ENCODE measurements around the gene PRODH. TPM values are rescaled to one million over a fixed set of nuclear protein-coding genes. Genes with fewer than 3 reads are reported as not detected.
"Not testable (repeated sequence)": the region's sequence is repeated elsewhere in the genome, so short reads cannot be mapped to it uniquely, and the experiment has no call there.

PRODH gene
- polyA plus RNA-seq, 4 donors = 10.4 to 27.0 (median 18.6) TPM

GRCh38 chr22:18956121-18956895, 20.2 kb upstream of the PRODH start:
- DNase-seq (ENCODE audit: low read depth in 4 of 4, low spot score in 2 of 4) = not testable (repeated sequence)

GRCh38 chr22:18955696-18956095, 19.6 kb upstream of the PRODH start:
- no peak for DNase-seq (ENCODE audit: low read depth in 4 of 4, low spot score in 2 of 4)

- no peak for DNase-seq (ENCODE audit: low read depth in 4 of 4, low spot score in 2 of 4)
Observed at GRCh38 chr22:18954990-18955571, 19.0 kb upstream of the PRODH start.

- not testable (repeated sequence) for DNase-seq (ENCODE audit: low read depth in 4 of 4, low spot score in 2 of 4)
Observed at GRCh38 chr22:18954303-18954989, 18.4 kb upstream of the PRODH start.

GRCh38 chr22:18953128-18953527, 17.0 kb upstream of the PRODH start:
- DNase-seq (ENCODE audit: low read depth in 4 of 4, low spot score in 2 of 4) = not testable (repeated sequence)

GRCh38 chr22:18952022-18952421, 15.9 kb upstream of the PRODH start:
- no peak for DNase-seq (ENCODE audit: low read depth in 4 of 4, low spot score in 2 of 4)

DNA sequence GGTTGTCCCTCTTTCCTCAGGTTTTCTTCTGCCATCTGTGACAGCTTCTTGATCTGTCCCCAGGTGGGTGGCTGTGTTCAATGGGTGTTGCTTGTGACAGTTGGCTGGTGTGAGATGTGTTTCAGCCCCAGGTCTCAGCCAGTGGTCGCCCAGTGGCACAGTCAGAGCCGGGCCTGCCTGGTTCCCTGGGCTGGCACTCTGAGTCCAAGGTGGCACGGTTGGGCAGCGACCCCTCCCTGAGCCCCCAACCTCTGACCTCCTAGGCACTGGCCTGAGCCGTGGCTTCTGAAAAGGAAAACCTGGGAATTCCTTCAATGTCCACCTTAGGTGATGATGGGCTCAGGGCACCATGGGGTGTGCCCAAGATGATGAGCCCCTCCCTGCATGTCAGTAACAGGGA, 14.0 kb upstream of the PRODH start:
- no peak for DNase-seq (ENCODE audit: low read depth in 4 of 4, low spot score in 2 of 4)

DNA sequence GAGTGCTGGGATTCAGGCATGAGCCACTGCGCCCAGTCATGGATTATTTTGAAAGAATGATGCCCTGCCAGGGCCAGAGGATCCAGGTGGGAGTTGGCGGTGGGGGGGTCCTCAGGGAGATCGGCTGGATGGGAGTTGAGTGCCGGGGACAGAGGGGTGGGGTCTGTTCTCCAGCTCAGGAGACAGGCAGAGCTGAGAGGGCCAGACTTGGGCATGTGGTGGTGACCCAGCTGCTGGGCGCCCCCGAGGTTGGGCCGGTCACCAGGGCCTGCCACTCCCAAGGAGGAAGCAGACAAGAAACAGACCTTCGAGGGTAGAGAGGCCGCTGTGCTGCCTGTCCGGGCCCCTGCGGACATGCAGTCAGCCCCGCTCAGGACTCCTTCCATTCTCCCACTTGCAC, 11.8 kb upstream of the PRODH start:
- no peak for DNase-seq (ENCODE audit: low read depth in 4 of 4, low spot score in 2 of 4)

- not testable (repeated sequence) for DNase-seq (ENCODE audit: low read depth in 4 of 4, low spot score in 2 of 4)
Observed at GRCh38 chr22:18947105-18947504, 11.0 kb upstream of the PRODH start.

DNA sequence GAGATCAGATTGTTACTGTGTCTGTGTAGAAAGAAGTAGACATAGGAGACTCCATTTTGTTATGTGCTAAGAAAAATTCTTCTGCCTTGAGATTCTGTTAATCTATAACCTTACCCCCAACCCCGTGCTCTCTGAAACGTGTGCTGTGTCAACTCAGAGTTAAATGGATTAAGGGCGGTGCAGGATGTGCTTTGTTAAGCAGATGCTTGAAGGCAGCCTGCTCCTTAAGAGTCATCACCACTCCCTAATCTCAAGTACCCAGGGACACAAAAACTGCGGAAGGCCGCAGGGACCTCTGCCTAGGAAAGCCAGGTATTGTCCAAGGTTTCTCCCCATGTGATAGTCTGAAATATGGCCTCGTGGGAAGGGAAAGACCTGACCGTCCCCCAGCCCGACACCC, 2.6 kb upstream of the PRODH start:
- not testable (repeated sequence) for DNase-seq (ENCODE audit: low read depth in 4 of 4, low spot score in 2 of 4)

GRCh38 chr22:18934688-18935087, 1.4 kb downstream of the PRODH start:
- DNase-seq (ENCODE audit: low read depth in 4 of 4, low spot score in 2 of 4) = not testable (repeated sequence)

- DNase-seq (ENCODE audit: low read depth in 4 of 4, low spot score in 2 of 4) = no peak
Observed at GRCh38 chr22:18933914-18934313, 2.2 kb downstream of the PRODH start.

- no peak for DNase-seq (ENCODE audit: low read depth in 4 of 4, low spot score in 2 of 4)
Observed at GRCh38 chr22:18931905-18932652, 4.0 kb downstream of the PRODH start.

- DNase-seq (ENCODE audit: low read depth in 4 of 4, low spot score in 2 of 4) = no peak
Observed at GRCh38 chr22:18929459-18929858, 6.6 kb downstream of the PRODH start.

GRCh38 chr22:18927573-18927972, 8.5 kb downstream of the PRODH start:
- no peak for DNase-seq (ENCODE audit: low read depth in 4 of 4, low spot score in 2 of 4)

GRCh38 chr22:18927020-18927419, 9.1 kb downstream of the PRODH start:
- no peak for DNase-seq (ENCODE audit: low read depth in 4 of 4, low spot score in 2 of 4)

DNA sequence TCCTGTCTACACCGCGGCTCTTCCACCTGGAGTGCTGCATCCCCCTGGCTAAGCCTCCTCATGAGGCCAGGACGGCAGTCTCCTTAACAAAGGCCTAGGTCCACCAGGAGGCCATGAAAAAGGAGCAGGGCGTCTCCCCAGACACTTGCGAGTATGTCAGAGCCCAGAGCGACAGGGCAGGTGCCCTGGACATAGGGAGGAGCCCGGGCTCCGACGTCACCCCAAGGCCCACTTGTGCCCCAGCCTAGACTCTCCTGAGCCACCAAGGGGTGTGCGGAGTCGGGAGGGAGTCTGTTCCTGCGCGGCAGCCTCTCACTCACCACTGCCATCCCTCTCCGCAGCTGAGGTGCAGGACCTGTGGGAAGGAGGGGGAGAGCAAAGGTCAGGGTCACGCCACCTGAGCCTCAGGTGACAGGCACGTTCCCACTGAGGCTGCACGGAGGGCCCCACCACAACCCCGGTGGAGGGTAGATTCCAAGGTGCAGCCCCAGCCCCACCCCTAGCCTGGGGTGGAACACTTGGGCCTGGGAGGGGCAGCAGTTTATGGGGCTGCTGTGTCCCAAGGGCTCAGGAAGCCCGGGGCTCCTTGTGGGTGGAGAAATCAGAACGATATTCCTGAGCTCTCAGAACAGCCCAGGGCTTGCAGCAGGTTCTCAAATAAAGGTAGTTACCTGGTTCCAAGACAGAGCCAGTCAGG, 10.6 kb downstream of the PRODH start:
- DNase-seq (ENCODE audit: low read depth in 4 of 4, low spot score in 2 of 4) = no peak

- DNase-seq (ENCODE audit: low read depth in 4 of 4, low spot score in 2 of 4) = not testable (repeated sequence)
Observed at GRCh38 chr22:18920257-18920902, 15.7 kb downstream of the PRODH start.

DNA sequence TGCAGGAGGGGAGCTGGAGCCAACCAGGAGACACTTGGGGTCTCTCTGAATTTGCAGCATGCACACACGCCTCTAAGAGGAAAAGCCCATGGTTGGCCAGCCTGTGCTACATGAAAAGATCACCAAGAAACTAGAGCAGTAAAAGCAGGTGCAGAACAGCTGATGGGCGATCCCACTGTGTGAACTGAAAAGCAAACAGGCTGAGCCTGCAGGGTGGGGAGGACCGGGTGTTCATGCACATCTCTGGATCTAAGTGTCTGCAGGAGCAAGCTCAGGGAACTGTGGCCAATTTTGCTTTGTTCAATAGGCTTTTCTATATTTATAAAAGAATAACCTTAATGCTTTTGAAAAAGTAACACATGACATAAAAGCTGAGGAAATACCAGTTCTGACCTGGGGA, 18.3 kb downstream of the PRODH start:
- DNase-seq (ENCODE audit: low read depth in 4 of 4, low spot score in 2 of 4) = not testable (repeated sequence)

DNA sequence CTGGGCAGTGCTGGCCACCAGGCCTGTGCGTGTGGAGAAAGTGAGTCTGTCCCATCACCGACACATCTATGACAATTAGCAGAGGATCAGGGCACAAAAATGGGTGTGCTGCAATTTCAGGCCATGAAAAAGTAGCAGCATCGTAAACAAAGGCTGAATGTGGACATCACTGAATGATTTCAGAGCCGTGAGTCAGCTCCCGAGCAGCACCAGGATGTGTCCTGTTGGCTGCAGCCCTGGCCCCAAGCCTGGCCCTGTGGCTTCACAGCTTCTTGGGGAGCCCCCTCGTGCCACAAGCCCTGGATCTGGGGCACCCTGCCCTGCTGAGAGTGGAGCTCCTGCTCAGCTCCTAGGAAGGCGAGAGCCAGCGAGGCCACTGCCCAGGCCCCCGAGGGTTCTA, 20.5 kb downstream of the PRODH start:
- not testable (repeated sequence) for DNase-seq (ENCODE audit: low read depth in 4 of 4, low spot score in 2 of 4)
